GM12878 (cell line): ENCODE results near the gene PCSK6. TPM values are rescaled to one million over a fixed set of nuclear protein-coding genes. Genes with fewer than 3 reads are reported as not detected.

ENCODE experiments used
- ATAC-seq: fragments of 200-7000 bp; cut with Tn5 transposase; 3 replicates; pipeline ENCODE4 v1.9.1; 2020; ENCODE audit warnings: mild to moderate bottlenecking, moderate library complexity
- BruUV-seq: library from RNA; stranded (reverse); fragments of 400-500 nt; replicated peaks from 2 replicates; lab custom pipeline; 2021; lab: Mats Ljungman, UMichigan
- CTCF ChIA-PET: fragments of 300-600 bp; sonication (Branson Sonifier 250); formaldehyde crosslinking; extraction: SDS; loops from one replicate; lab custom pipeline; 2021; ENCODE audit warnings: inconsistent platforms; lab: Yijun Ruan, JAX
- POLR2A ChIA-PET: fragments of 350-600 bp; formaldehyde crosslinking; extraction: SDS; loops from one replicate; lab custom pipeline; 2021; ENCODE audit warnings: inconsistent platforms; lab: Charles Lee
- RAD21 ChIA-PET: fragments of 300-600 bp; sonication (Branson Sonifier 250); formaldehyde crosslinking; loops from one replicate; lab custom pipeline; 2023; ENCODE audit warnings: antibody characterized with exemption; ENCODE audit not compliant: unreplicated experiment; lab: Charles Lee
- SMC1A ChIA-PET: fragments of 300-600 bp; sonication (Branson Sonifier 250); formaldehyde crosslinking; loops from one replicate; lab custom pipeline; 2023; ENCODE audit not compliant: unreplicated experiment, uncharacterized antibody; lab: Charles Lee
- DNase-seq: peaks from one replicate; pipeline ENCODE4 v3.0.0-alpha.2; 2011; ENCODE audit warnings: low read depth, low spot score
- FAIRE-seq: peaks from 3 replicates; lab custom pipeline; 2011; peaks lifted over from hg19 to GRCh38; lab: Jason Lieb, UNC
- H2AFZ ChIP-seq: 2 replicates; pipeline ENCODE4 v1.6.0; 2011; ENCODE audit warnings: low read depth, low read length, control low read depth; ENCODE audit not compliant: control insufficient read depth
- H3K27ac ChIP-seq: 2 replicates; pipeline ENCODE4 v1.5.1; 2011; ENCODE audit warnings: control low read depth; ENCODE audit not compliant: control insufficient read depth, insufficient read depth
- H3K27me3 ChIP-seq, 2 experiments: replicated peaks in 1 of 2; 2 replicates each; pipeline versions ENCODE4 v1.6.0 to v1.6.1; 2011; ENCODE audit warnings: low read length in 1 of 2; ENCODE audit not compliant: control insufficient read depth in 2 of 2, insufficient read depth in 2 of 2
- H3K36me3 ChIP-seq, 2 experiments: 2 replicates each; pipeline ENCODE4 v1.5.1; 2011; ENCODE audit warnings: low read length in 1 of 2; ENCODE audit not compliant: control insufficient read depth in 2 of 2, insufficient read depth in 2 of 2
- H3K4me1 ChIP-seq: 2 replicates; pipeline ENCODE4 v1.6.1; 2011; ENCODE audit warnings: mild to moderate bottlenecking, low read length, moderate library complexity, mixed read lengths; ENCODE audit not compliant: control insufficient read depth, insufficient read depth
- H3K4me2 ChIP-seq: 2 replicates; pipeline ENCODE4 v1.6.0; 2011; ENCODE audit warnings: control low read depth; ENCODE audit not compliant: control insufficient read depth, insufficient read depth
- H3K4me3 ChIP-seq: fragments of 200-600 bp; sonication (generic); 2 replicates; pipeline ENCODE4 v1.5.1; 2016
- H3K79me2 ChIP-seq: 2 replicates; pipeline ENCODE4 v1.6.0; 2011; ENCODE audit warnings: low read length; ENCODE audit not compliant: control insufficient read depth, insufficient read depth
- H3K9ac ChIP-seq: 2 replicates; pipeline ENCODE4 v1.8.0; 2011; ENCODE audit warnings: low read length, control low read depth, mixed read lengths; ENCODE audit not compliant: control insufficient read depth, insufficient read depth
- H3K9me3 ChIP-seq: replicated peaks from 3 replicates; pipeline ENCODE4 v1.5.1; 2011; ENCODE audit warnings: mild to moderate bottlenecking, low read length; ENCODE audit not compliant: control insufficient read depth, insufficient read depth
- H4K20me1 ChIP-seq: 2 replicates; pipeline ENCODE4 v1.6.0; 2011; ENCODE audit not compliant: control insufficient read depth, insufficient read depth
- BCL11A ChIP-seq: IDR thresholded peaks from 2 replicates; pipeline ENCODE4 v1.6.1; 2011; ENCODE audit warnings: low read depth, low read length
- HDAC2 ChIP-seq: fragments of 200-600 bp; sonication (generic); IDR thresholded peaks from 2 replicates; pipeline ENCODE4 v1.6.1; 2017
- PAX8 ChIP-seq: fragments of 450-650 bp; IDR thresholded peaks from 2 replicates; pipeline ENCODE4 v1.6.1; 2017; ENCODE audit warnings: mild to moderate bottlenecking, moderate library complexity
- PRDM15 ChIP-seq: fragments of 450-650 bp; formaldehyde crosslinking; IDR thresholded peaks from 2 replicates; pipeline ENCODE4 v1.4.0; 2020; ENCODE audit warnings: mild to moderate bottlenecking, moderate library complexity
- RAD21 ChIP-seq: IDR thresholded peaks from 2 replicates; pipeline ENCODE4 v1.6.1; 2011; ENCODE audit warnings: mild to moderate bottlenecking, low read depth, low read length, moderate library complexity; ENCODE audit not compliant: insufficient read depth
- SUZ12 ChIP-seq: fragments of 200-600 bp; sonication (generic); IDR thresholded peaks from one replicate; pipeline ENCODE4 v1.6.1; 2018; ENCODE audit warnings: antibody characterized with exemption, mild to moderate bottlenecking; ENCODE audit not compliant: unreplicated experiment
- ZSCAN29 ChIP-seq: fragments of 450-650 bp; IDR thresholded peaks from 2 replicates; pipeline ENCODE4 v1.6.1; 2017; ENCODE audit warnings: mild to moderate bottlenecking, moderate library complexity
- WGBS: methylation state at CpG from one replicate; pipeline ENCODE4 v1.1.6; 2016; ENCODE audit warnings: low lambda C conversion rate; ENCODE audit not compliant: insufficient replicate concordance, insufficient coverage; ENCODE audit errors: missing lambda C conversion rate; 5-methylcytosine and 5-hydroxymethylcytosine counted together
- in situ Hi-C: fragments of 300-500 bp; cut with MboI; formaldehyde crosslinking; loops from 9 replicates; pipeline ENCODE4 v1.14.3; 2018; ENCODE audit warnings: mixed read lengths
- intact Hi-C: fragments of 100-400 bp; cut with micrococcal nuclease; formaldehyde crosslinking; loops from one replicate; pipeline ENCODE4 v1.14.2; 2022; ENCODE audit not compliant: unreplicated experiment
- polyA plus RNA-seq, 11 experiments: library from polyadenylated mRNA; depleted of rRNA in 4 of 11; unstranded in 6 of 11; stranded (reverse) in 5 of 11; fragments of >200 nt; fragmentation: Nextera tagmentation in 4 of 11; fragmentation: Illumina TruSeq in 1 of 11; extraction: Ambion mirVana in 4 of 11; extraction: Trizol in 1 of 11; gene quantifications; 1 replicate in 1 of 11; 2 replicates in 10 of 11; pipeline versions ENCODE4 v1.2.1 to v1.2.3, GENCODE V29; 2011 to 2016; ENCODE audit warnings: inconsistent platforms in 2 of 11, missing spikeins in 2 of 11, low read depth in 1 of 11
- total RNA-seq, 4 experiments: library from RNA; depleted of rRNA in 3 of 4; stranded (reverse); fragments of >200 nt in 3 of 4; fragmentation: Illumina TruSeq in 1 of 4; extraction: Trizol in 1 of 4; gene quantifications; 2 replicates each; pipeline versions ENCODE4 v1.2.1 to v1.2.3, GENCODE V29; 2013 to 2021
- TF ChIP-seq, protein P1 (sequence below): fragments of 450-650 bp; IDR thresholded peaks from 2 replicates; pipeline ENCODE4 v1.6.1; 2018; ENCODE audit warnings: borderline replicate concordance, mild to moderate bottlenecking; ENCODE audit not compliant: partially characterized antibody
- TF ChIP-seq, protein P2 (sequence below): IDR thresholded peaks from 2 replicates; pipeline ENCODE4 v1.6.1; 2011; ENCODE audit warnings: borderline replicate concordance, low read depth, mild to moderate bottlenecking, moderate library complexity, low read length; ENCODE audit not compliant: insufficient read depth, poor library complexity, severe bottlenecking
- TF ChIP-seq, protein P3 (sequence below): IDR thresholded peaks from 2 replicates; pipeline ENCODE4 v1.6.1; 2011; ENCODE audit warnings: borderline replicate concordance, low read depth, mild to moderate bottlenecking, moderate library complexity, mixed read lengths, low read length; ENCODE audit not compliant: insufficient read depth; ENCODE audit errors: extremely low read length

Gene PCSK6
- total and polyA plus RNA-seq, 10 of the 15 experiments (the other 5 are each of a cell fraction or from before 2014, with no cell fraction given): 0.19 to 0.67 (median 0.25) TPM; not detected in 4

DNA sequence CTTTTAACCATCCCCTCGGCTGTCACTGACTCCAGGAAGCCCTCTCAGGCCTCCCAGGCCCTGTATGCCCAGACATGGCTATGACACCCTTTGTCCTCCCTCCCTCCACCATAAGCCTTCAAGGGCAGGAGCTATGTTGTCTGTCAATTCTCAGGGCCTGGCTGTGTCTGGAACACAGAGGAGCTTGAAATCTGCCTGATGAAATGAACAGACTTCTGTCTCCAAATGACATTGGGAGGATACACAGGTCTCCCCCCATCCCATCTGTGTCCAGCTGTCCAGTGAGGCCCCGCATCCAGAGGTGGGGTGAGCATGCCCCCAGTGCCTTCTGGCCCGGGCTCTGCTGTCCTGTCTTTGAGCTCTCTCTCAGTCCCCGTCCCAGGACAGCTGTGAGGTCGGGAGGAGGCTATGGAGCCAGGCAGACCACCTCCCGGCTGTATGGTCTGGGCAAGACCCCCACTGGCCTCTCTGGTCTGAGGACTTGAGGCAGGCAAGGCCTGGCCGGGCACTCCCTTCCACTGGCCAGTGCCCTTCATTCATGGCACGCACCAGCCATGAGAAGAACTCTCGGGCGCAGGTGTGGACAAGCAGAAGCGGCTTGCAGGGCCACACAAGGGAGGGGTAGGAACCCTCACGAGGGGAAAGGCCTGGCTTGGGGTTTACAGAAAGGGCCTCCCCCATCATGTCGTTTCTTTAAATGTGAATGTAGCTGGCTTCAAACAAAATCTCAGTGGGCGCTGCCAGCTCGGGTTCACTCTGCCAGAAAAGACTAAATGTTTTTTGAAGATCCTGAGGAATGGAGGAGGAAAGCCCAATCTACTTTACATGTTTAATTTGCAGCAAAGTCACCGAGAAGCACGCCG, 38.9 kb downstream of the PCSK6 start:
- SMC1A ChIA-PET: no interaction called here
- peaks cover 0 to 9% of the 10 kb centered on the region in 2 experiments; a peak in 3 of 4 replicates for H3K27me3 ChIP-seq
- FAIRE-seq (no peak), DNase-seq (no peak)
- WGBS: 18% methylated on average over 16 of the region's 18 CpGs
- no peak overlapping the region for H3K4me2 ChIP-seq
- no peak overlapping the region for H2AFZ ChIP-seq
- H3K36me3 ChIP-seq: no peaks in the 10 kb centered on the region
- H3K9me3 ChIP-seq: no peaks in the 10 kb centered on the region
- H3K79me2 ChIP-seq: no peaks in the 10 kb centered on the region
- TF ChIP-seq BCL11A: no peak
- TF ChIP-seq, protein P1, sequence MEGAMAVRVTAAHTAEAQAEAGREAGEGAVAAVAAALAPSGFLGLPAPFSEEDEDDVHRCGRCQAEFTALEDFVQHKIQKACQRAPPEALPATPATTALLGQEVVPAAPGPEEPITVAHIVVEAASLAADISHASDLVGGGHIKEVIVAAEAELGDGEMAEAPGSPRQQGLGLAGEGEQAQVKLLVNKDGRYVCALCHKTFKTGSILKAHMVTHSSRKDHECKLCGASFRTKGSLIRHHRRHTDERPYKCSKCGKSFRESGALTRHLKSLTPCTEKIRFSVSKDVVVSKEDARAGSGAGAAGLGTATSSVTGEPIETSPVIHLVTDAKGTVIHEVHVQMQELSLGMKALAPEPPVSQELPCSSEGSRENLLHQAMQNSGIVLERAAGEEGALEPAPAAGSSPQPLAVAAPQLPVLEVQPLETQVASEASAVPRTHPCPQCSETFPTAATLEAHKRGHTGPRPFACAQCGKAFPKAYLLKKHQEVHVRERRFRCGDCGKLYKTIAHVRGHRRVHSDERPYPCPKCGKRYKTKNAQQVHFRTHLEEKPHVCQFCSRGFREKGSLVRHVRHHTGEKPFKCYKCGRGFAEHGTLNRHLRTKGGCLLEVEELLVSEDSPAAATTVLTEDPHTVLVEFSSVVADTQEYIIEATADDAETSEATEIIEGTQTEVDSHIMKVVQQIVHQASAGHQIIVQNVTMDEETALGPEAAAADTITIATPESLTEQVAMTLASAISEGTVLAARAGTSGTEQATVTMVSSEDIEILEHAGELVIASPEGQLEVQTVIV: no peak
- TF ChIP-seq RAD21: no peak
- TF ChIP-seq, protein P2, sequence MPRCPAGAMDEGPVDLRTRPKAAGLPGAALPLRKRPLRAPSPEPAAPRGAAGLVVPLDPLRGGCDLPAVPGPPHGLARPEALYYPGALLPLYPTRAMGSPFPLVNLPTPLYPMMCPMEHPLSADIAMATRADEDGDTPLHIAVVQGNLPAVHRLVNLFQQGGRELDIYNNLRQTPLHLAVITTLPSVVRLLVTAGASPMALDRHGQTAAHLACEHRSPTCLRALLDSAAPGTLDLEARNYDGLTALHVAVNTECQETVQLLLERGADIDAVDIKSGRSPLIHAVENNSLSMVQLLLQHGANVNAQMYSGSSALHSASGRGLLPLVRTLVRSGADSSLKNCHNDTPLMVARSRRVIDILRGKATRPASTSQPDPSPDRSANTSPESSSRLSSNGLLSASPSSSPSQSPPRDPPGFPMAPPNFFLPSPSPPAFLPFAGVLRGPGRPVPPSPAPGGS: no peak
- TF ChIP-seq PRDM15: no peak
- TF ChIP-seq PAX8: no peak
- TF ChIP-seq HDAC2: no peak
- TF ChIP-seq ZSCAN29: no peak
- no peak for TF ChIP-seq SUZ12
- TF ChIP-seq, protein P3, sequence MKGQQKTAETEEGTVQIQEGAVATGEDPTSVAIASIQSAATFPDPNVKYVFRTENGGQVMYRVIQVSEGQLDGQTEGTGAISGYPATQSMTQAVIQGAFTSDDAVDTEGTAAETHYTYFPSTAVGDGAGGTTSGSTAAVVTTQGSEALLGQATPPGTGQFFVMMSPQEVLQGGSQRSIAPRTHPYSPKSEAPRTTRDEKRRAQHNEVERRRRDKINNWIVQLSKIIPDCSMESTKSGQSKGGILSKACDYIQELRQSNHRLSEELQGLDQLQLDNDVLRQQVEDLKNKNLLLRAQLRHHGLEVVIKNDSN: no peak
- TF ChIP-seq, all 136 proteins: peak for 0
- H3K27ac ChIP-seq: no peak overlapping the region
- in situ Hi-C loops: no loop called here
- no peak for ATAC-seq
- no peaks in the 10 kb centered on the region for H3K4me1 ChIP-seq
- no peak overlapping the region for H3K4me3 ChIP-seq
- ChIA-PET RAD21 (no interaction called here), POLR2A (no interaction called here), CTCF (no interaction called here)
- no peak overlapping the region for H3K9ac ChIP-seq
- no peaks in the 10 kb centered on the region for H4K20me1 ChIP-seq
- no TSS peak for BruUV-seq
- intact Hi-C loops: no loop called here
